RCC 7860 (cell line): ENCODE results near the gene TWSG1.
A peak's percentile ranks its signal among the peaks of the same experiment; 100 is the strongest.

Experiments used
- DNase-seq: peaks from one replicate; pipeline ENCODE4 v3.0.0-alpha.2; 2015; ENCODE audit warnings: low spot score
- FAIRE-seq: peaks from 2 replicates; lab custom pipeline; 2012; peaks lifted over from hg19 to GRCh38; lab: Jason Lieb, UNC

Gene TWSG1

GRCh38 chr18:9334329-9334972 is at the start of gene TWSG1:
Gene TWSG1 (plus strand): TSS chr18:9334773. CDS start chr18:9337230, 2,457 bp downstream.
- FAIRE-seq (no peak), DNase-seq (peak; percentile 72)

- FAIRE-seq (no peak), DNase-seq (no peak)
Observed at GRCh38 chr18:9285604-9286003, 49.0 kb upstream of the TWSG1 start.

- no peak for FAIRE-seq
- DNase-seq: no peak
Observed at GRCh38 chr18:9287036-9287435, 47.5 kb upstream of the TWSG1 start.

GRCh38 chr18:9289698-9290097 is 44.9 kb upstream of the TWSG1 start:
- FAIRE-seq (no peak), DNase-seq (no peak)

GRCh38 chr18:9290156-9290555 is 44.4 kb upstream of the TWSG1 start:
- no peak for DNase-seq
- no peak for FAIRE-seq

- FAIRE-seq (no peak), DNase-seq (no peak)
Observed at GRCh38 chr18:9292047-9292446, 42.5 kb upstream of the TWSG1 start.

GRCh38 chr18:9293948-9294347 is 40.6 kb upstream of the TWSG1 start:
- no peak for FAIRE-seq
- DNase-seq: no peak

- no peak for FAIRE-seq
- DNase-seq: no peak
Observed at GRCh38 chr18:9296233-9297006, 38.2 kb upstream of the TWSG1 start.

- no peak for FAIRE-seq
- DNase-seq: no peak
Observed at GRCh38 chr18:9297007-9297393, 37.6 kb upstream of the TWSG1 start.

- DNase-seq (no peak), FAIRE-seq (no peak)
Observed at GRCh38 chr18:9304388-9305070, 30.0 kb upstream of the TWSG1 start.

- no peak for FAIRE-seq
- no peak for DNase-seq
Observed at GRCh38 chr18:9319333-9319732, 15.2 kb upstream of the TWSG1 start.

- FAIRE-seq: no peak
Observed at GRCh38 chr18:9321017-9321452, 13.5 kb upstream of the TWSG1 start.

GRCh38 chr18:9321736-9322135 is 12.8 kb upstream of the TWSG1 start:
- FAIRE-seq (no peak), DNase-seq (no peak)

More at GRCh38 chr18:9321017-9321452, 13.5 kb upstream of the TWSG1 start:
- peak; percentile 8 for DNase-seq

- no peak for FAIRE-seq
- no peak for DNase-seq
Observed at GRCh38 chr18:9322744-9323143, 11.8 kb upstream of the TWSG1 start.

- DNase-seq (peak; percentile 8), FAIRE-seq (no peak)
Observed at GRCh38 chr18:9323750-9324445, 10.7 kb upstream of the TWSG1 start.

GRCh38 chr18:9325716-9326115 is 8.9 kb upstream of the TWSG1 start:
- FAIRE-seq (no peak), DNase-seq (no peak)

GRCh38 chr18:9328776-9329175 is 5.8 kb upstream of the TWSG1 start:
- FAIRE-seq (no peak), DNase-seq (no peak)

GRCh38 chr18:9329471-9329870 is 5.1 kb upstream of the TWSG1 start:
- FAIRE-seq: no peak
- no peak for DNase-seq

GRCh38 chr18:9330419-9330818 is 4.2 kb upstream of the TWSG1 start:
- no peak for FAIRE-seq
- DNase-seq: no peak

- no peak for DNase-seq
- no peak for FAIRE-seq
Observed at GRCh38 chr18:9333441-9334328, 888 bp upstream of the TWSG1 start.
